Stomach (tissue), 9 donors: ENCODE results near the gene PORCN. TPM values are rescaled to one million over a fixed set of nuclear protein-coding genes. Genes with fewer than 3 reads are reported as not detected.

ENCODE experiments used
- DNase-seq, 2 donors: peaks; one replicate each; pipeline versions ENCODE4 v3.0.0 to v3.0.0-alpha.2; 2013 to 2019
- H3K27ac ChIP-seq, 5 donors: fragments of 200-600 bp in 4 of 5; sonication (generic) in 4 of 5; one replicate each; pipeline ENCODE4 v1.5.1; 2013 to 2019; ENCODE audit warnings: mild to moderate bottlenecking in 1 of 5, moderate library complexity in 1 of 5
- H3K27me3 ChIP-seq, 3 donors: fragments of 200-600 bp; sonication (generic); one replicate each; pipeline ENCODE4 v1.5.1; 2017 to 2019; ENCODE audit warnings: mixed run types in 1 of 3
- H3K36me3 ChIP-seq, 4 donors: fragments of 200-600 bp; sonication (generic); 1 replicate in 3 of 4; 2 replicates in 1 of 4; pipeline ENCODE4 v1.5.1; 2016 to 2019
- H3K4me1 ChIP-seq, 4 donors: fragments of 200-600 bp; sonication (generic); one replicate each; pipeline ENCODE4 v1.5.1; 2016 to 2019
- H3K4me3 ChIP-seq, 4 donors: fragments of 200-600 bp; sonication (generic) in 3 of 4; one replicate each; pipeline ENCODE4 v1.5.1; 2016 to 2019; ENCODE audit warnings: mild to moderate bottlenecking in 1 of 4
- H3K9me3 ChIP-seq, 4 donors: fragments of 200-600 bp; sonication (generic); one replicate each; pipeline ENCODE4 v1.5.1; 2016 to 2019
- EP300 ChIP-seq: sonication (generic); formaldehyde crosslinking; IDR thresholded peaks from one replicate; pipeline ENCODE4 v1.6.1; 2017; ENCODE audit warnings: antibody characterized with exemption
- POLR2A ChIP-seq, 4 donors: fragments of 450-650 bp; IDR thresholded peaks; one replicate each; pipeline ENCODE4 v1.6.1; 2016; ENCODE audit warnings: antibody characterized with exemption in 4 of 4, control low read depth in 2 of 4, mild to moderate bottlenecking in 1 of 4, moderate library complexity in 1 of 4
- POLR2AphosphoS5 ChIP-seq, 3 donors: sonication (generic); formaldehyde crosslinking; IDR thresholded peaks; one replicate each; pipeline ENCODE4 v1.6.1; 2016; ENCODE audit warnings: antibody characterized with exemption in 3 of 3
- WGBS, 5 donors: extraction: QIAGEN DNeasy Blood & Tissue Kit in 3 of 5; methylation state at CpG; one replicate each; pipeline versions ENCODE4 v1.1.5 to v1.1.7; 2013 to 2018; 5-methylcytosine and 5-hydroxymethylcytosine counted together
- intact Hi-C: fragments of 100-400 bp; cut with DNase I; formaldehyde crosslinking; loops from one replicate; pipeline ENCODE4 v1.15.1; 2023; ENCODE audit warnings: low total_unique reads
- polyA plus RNA-seq, 3 donors: library from polyadenylated mRNA; stranded (reverse); fragments of 200-250 nt; gene quantifications; one replicate each; pipeline ENCODE4 v1.2.3, GENCODE V29; 2013
- total RNA-seq, 5 donors: library from RNA; depleted of rRNA; stranded (reverse); fragments of >200 nt; gene quantifications; one replicate each; pipeline versions ENCODE4 v1.1.0 to v1.2.3, GENCODE V29; 2014 to 2016
- TF ChIP-seq, protein P1 (sequence below), 7 experiments: fragments of 450-650 bp in 4 of 7; fragments of 200-600 bp in 3 of 7; sonication (generic) in 3 of 7; IDR thresholded peaks; one replicate each; pipeline ENCODE4 v1.5.1; 2016 to 2019; ENCODE audit warnings: antibody characterized with exemption in 7 of 7, control low read depth in 2 of 7, mild to moderate bottlenecking in 1 of 7
- donor health status: healthy with polysubstance abuse.
- donor health status: Bipolar disorder and iron deficiency.
- donor health status: healthy.

PORCN gene
- total and polyA plus RNA-seq, 8 donors = 1.8 to 27.4 (median 10.3) TPM

DNA sequence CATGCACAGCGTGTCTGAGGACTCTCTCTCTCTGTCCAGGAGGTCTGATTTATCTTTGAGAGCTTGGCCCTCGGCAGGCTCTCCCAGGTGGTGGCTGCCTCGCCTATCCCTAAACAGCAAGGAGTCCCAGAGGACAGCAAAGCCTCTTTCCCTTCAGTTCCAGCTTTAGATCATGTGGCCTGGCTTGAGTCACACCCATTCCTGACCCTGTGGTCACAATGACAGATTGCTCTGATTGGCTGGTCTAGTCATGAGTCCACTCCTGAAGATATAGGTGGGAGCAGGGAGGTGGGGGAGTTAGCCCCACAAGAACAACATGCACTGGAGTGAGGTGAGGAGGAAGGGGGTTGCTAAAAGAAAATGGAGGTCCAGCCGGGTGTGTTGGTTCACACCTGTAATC, 12.1 kb upstream of the PORCN start:
- H3K4me1 ChIP-seq = no peaks in the 10 kb centered on the region
- intact Hi-C loops = no loop called here
- no peaks in the 10 kb centered on the region for H3K36me3 ChIP-seq
- H3K27me3 ChIP-seq = no peaks in the 10 kb centered on the region
- no peak for DNase-seq
- 50 to 96% (median 71%) methylated on average over 3 to 4 of the region's 4 CpGs for WGBS, 5 donors
- no peak overlapping the region for H3K27ac ChIP-seq
- TF ChIP-seq POLR2AphosphoS5 (IDR thresholded peaks at IDR 0.05) (no peak), EP300 (no peak), POLR2A (IDR thresholded peaks at IDR 0.05) (no peak)
- TF ChIP-seq, protein P1, sequence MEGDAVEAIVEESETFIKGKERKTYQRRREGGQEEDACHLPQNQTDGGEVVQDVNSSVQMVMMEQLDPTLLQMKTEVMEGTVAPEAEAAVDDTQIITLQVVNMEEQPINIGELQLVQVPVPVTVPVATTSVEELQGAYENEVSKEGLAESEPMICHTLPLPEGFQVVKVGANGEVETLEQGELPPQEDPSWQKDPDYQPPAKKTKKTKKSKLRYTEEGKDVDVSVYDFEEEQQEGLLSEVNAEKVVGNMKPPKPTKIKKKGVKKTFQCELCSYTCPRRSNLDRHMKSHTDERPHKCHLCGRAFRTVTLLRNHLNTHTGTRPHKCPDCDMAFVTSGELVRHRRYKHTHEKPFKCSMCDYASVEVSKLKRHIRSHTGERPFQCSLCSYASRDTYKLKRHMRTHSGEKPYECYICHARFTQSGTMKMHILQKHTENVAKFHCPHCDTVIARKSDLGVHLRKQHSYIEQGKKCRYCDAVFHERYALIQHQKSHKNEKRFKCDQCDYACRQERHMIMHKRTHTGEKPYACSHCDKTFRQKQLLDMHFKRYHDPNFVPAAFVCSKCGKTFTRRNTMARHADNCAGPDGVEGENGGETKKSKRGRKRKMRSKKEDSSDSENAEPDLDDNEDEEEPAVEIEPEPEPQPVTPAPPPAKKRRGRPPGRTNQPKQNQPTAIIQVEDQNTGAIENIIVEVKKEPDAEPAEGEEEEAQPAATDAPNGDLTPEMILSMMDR (IDR thresholded peaks at IDR 0.05) = no peak
- H3K4me3 ChIP-seq = no peak overlapping the region
- peaks cover 0 to 5% (median 0%) of the 10 kb centered on the region in 4 donors for H3K9me3 ChIP-seq

DNA sequence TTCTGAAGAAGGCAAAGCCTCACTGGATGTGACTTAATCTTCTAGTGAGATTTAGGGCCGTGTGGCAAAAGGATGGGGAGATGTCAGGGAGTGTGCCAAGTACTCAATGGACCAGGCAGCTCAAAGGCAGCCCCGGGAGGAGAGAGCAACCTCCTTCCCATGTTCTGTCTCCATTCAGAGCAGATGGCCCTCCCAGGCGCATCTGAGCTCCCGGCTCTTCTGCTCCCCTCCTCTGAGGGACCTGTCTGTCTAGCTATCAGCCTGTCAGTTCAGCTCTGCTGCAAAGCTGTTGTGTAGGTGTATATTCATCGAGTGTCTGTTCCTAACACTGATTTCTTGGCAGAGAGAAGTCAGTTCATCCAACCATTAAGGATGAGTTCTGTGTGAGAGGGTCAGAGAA, 10.9 kb upstream of the PORCN start:
- WGBS, 5 donors = 52 to 80% (median 71%) methylated on average over 3 to 5 of the region's 5 CpGs
- Histone ChIP-seq H3K36me3 (no peaks in the 10 kb centered on the region), H3K4me1 (no peaks in the 10 kb centered on the region), H3K9me3 (peaks cover 0 to 5% (median 0%) of the 10 kb centered on the region in 4 donors), H3K27ac (no peak overlapping the region), H3K27me3 (no peaks in the 10 kb centered on the region), H3K4me3 (no peak overlapping the region)
- intact Hi-C loops = no loop called here
- DNase-seq = no peak
- TF ChIP-seq EP300 = no peak
- TF ChIP-seq, protein P1 (IDR thresholded peaks at IDR 0.05) = no peak
- no peak for TF ChIP-seq POLR2A (IDR thresholded peaks at IDR 0.05)
- TF ChIP-seq POLR2AphosphoS5 (IDR thresholded peaks at IDR 0.05) = no peak

DNA sequence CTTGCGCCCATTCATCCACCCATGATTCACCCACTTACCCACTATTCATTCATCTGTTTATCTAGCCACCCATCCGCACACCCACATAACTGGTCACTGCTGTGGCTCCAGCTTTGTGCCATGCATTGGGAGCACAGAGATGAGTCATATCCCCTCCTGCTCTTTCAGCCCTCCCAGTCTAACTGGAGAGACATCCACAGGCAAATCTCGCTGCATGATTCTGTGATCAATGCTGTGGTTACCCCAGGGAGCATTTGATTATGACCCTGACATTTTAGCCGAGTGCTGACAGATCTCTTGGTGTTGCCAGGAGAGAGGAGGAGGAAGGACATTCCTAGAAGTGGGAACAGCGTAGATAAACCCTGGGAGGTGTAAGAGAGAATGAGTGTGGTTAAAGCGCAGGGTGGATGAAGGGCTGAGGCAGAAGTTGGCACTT, 10.4 kb upstream of the PORCN start:
- Histone ChIP-seq H3K27me3 (no peaks in the 10 kb centered on the region), H3K4me3 (no peak overlapping the region), H3K4me1 (no peaks in the 10 kb centered on the region), H3K9me3 (peaks cover 0 to 5% (median 0%) of the 10 kb centered on the region in 4 donors), H3K27ac (no peak overlapping the region), H3K36me3 (no peaks in the 10 kb centered on the region)
- WGBS, 5 donors = 64 to 73% (median 66%) methylated on average over 6 of the region's 6 CpGs
- intact Hi-C loops = no loop called here
- TF ChIP-seq EP300 (no peak), POLR2AphosphoS5 (IDR thresholded peaks at IDR 0.05) (no peak), POLR2A (IDR thresholded peaks at IDR 0.05) (no peak)
- TF ChIP-seq, protein P1 (IDR thresholded peaks at IDR 0.05) = no peak
- no peak for DNase-seq

DNA sequence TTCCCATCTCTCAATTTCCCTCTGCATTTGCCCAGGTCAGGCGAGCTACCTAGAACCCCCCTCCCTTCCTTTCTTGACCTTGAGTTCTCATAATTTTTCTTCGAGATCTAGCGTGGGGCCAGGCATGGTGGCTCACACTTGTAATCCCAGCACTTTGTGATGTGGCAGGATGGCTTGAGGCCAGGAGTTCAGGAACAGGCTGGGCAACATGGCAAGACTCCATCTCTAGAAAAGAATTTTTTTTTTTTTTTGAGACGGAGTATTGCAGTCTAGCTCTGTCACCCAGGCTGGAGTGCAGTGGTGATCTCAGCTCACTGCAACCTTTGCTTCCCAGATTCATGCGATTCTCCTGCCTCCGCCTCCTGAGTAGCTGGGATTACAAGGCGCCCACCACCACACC, 4.5 kb upstream of the PORCN start:
- Histone ChIP-seq H3K4me1 (peaks cover 0 to 5% (median under 1%) of the 10 kb centered on the region in 4 donors), H3K27ac (no peak overlapping the region), H3K4me3 (no peak overlapping the region), H3K9me3 (no peaks in the 10 kb centered on the region), H3K27me3 (no peaks in the 10 kb centered on the region), H3K36me3 (no peaks in the 10 kb centered on the region)
- WGBS, 5 donors = 74 to 100% (median 75%) methylated on average over 3 to 7 of the region's 7 CpGs
- TF ChIP-seq EP300 = no peak
- TF ChIP-seq POLR2A (IDR thresholded peaks at IDR 0.05) = no peak
- no peak for TF ChIP-seq POLR2AphosphoS5 (IDR thresholded peaks at IDR 0.05)
- TF ChIP-seq, protein P1 (IDR thresholded peaks at IDR 0.05) = no peak
- DNase-seq = no peak
- intact Hi-C loops = no loop called here
